ENCODE measurements around the gene C1orf185.
"Not testable (repeated sequence)": the region's sequence is repeated elsewhere in the genome, so short reads cannot be mapped to it uniquely, and the experiment has no call there.

The C1orf185 gene

GRCh38 chr1:51137696-51138095 is 35.7 kb downstream of the C1orf185 start:
- not testable (repeated sequence) for DNase-seq (ENCODE audit: low read depth)

DNA sequence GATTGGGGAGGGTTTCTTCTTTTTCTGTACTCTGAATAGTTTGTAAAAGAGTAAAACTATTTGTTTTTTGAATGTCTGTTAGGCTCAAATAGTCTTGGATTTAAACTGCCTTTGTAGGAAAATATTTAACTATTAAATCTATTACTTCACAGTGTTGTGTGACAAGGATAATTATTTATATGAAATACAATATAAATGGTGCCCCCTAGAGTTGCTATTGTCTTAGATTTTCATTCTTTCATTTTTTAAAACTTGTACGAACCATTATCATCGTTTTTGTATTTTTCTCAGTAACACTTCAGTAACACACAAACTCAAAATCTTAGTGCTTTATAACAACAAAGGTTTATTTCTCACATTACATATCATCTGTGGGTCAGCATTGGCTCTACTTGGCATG is 37.4 kb downstream of the C1orf185 start:
- DNase-seq (ENCODE audit: low read depth) = no peak

GRCh38 chr1:51147394-51147793 is 45.4 kb downstream of the C1orf185 start:
- no peak for DNase-seq (ENCODE audit: low read depth)

DNA sequence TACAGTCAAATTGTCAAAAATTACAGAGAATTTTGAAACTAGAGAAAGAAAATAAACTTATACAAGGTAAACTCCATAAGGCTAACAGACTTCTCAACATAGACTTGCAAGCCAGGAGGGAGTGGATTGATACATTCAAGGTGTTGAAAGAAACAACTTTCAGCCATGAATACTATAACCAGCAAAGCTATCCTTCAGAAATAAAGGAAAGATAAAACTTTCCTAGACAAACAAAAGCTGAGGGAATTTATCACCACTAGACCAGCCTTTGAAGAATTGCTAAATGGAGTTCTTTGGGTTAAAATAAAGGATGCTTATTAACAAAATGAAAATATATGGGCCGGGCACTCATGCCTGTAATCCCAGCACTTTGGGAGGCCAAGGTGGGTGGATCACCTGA is 52.7 kb downstream of the C1orf185 start:
- no peak for DNase-seq (ENCODE audit: low read depth)

DNA sequence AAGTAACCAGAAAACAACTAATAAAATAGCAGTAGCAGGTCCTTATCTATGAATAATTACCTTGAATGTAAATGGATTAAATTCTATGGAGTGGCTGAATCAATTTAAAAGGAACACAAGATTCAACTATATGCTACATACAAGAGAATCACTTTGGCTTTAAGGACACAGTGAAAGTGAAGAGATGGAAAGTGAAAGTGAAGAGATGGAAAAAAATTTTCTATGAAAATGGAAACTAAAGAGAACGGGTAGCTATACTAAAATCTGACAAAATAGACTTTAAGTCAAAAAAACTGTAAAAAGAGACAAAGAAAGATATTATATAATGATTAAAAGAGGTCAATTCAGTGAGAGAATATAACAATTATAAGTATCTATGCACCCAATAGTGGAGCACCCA is 54.7 kb downstream of the C1orf185 start:
- no peak for DNase-seq (ENCODE audit: low read depth)

DNA sequence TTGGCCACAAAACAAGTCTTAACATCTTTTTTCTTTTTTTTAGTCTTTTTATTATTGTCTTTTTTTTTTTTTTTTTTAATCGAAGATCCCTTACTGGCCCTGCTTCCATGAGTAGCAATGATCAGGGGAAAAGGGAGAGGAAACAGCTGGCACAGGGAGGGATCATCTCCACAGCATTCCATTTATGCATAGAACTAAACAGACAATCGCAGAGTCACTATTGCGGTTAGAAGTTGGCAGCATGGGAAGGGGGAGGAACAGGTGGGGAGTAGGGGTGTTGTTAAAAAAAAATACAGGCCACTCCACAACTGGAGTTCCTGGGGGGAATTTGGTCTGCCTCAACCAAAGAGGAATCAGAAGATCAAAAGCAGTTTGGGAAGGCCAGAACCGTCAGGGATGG is 55.4 kb downstream of the C1orf185 start:
- no peak for DNase-seq (ENCODE audit: low read depth)

- no peak for DNase-seq (ENCODE audit: low read depth)
Measured at GRCh38 chr1:51158263-51158662, 56.2 kb downstream of the C1orf185 start.

DNA sequence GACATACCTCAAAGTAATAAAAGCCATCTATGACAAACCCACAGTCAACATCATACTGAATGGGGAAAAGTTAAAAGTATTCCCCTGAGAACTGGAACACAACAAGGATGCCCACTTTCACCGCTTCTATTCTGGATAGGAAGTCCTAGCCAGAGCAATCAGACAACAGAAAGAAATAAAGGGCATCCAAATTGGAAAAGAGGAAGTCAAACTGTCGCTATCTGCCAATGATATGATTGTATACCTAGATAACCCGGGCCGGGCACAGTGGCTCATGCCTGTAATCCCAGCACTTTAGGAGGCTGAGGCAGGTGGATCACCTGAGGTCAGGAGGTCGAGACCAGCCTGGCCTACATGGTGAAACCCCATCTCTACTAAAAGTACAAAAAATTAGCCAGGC is 60.5 kb downstream of the C1orf185 start:
- DNase-seq (ENCODE audit: low read depth) = not testable (repeated sequence)

DNA sequence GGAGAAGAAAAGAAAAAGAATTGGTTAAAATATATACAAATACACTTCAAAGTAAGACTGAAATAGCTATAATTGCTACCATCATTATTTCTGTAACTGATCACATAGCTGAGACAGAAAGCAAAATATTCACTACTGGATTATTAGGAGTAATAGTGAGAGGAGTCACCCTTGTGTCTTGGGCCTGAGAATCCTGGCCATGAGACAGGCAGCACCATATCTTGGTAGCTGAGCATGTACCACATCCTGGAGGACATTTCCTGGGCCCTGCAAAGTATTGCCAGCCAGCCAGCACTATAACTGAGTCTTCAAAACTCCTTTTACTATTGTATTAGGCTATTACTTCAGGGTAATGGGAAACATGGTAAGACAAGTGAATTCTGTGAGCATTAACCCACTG is 63.5 kb downstream of the C1orf185 start:
- no peak for DNase-seq (ENCODE audit: low read depth)

DNA sequence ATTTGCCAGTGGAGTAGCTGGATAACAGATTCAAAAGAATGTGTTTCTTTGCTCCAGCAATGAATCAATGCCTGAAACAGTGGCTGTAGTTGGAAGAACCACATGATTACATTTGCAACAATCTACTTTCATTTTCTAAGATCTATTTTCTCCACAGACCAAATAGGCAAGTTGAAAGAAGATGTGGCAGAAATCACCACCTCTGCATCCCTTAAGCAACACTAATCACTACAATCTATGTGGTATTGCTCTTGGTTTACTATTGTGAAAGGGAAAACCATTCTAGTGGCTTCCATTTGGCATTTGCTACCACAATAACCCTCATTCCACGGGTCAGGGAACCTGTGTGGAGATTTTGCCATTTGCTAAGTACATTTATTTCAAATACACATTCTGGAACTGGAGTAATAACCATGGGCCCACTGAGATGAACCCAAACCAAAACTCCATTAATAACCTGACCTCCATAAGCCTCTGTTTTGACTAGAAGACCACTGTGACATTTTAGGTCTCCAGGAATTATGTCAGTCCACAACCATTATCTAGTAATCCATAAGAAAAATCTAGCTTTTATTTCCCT is 66.3 kb downstream of the C1orf185 start:
- DNase-seq (ENCODE audit: low read depth) = no peak

DNA sequence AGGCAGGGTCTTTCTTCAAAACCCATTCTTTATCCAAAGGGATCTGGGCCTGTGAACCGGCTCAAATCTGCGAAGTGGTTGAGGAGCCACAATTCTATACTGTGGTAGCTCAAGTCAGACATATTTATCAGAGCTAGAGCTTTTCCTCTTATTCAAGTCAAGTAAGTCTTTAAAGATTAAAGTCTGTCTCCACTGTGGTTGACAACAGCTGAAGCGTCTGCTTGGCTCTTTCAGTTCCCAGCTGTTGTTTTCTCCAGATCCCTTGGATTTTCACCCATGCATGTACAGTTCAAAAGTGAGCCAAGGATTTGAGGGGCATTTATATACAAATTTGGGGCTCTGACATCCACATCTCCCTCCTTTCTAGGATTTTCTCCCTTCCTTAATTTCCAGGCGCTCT is 66.9 kb downstream of the C1orf185 start:
- no peak for DNase-seq (ENCODE audit: low read depth)

DNA sequence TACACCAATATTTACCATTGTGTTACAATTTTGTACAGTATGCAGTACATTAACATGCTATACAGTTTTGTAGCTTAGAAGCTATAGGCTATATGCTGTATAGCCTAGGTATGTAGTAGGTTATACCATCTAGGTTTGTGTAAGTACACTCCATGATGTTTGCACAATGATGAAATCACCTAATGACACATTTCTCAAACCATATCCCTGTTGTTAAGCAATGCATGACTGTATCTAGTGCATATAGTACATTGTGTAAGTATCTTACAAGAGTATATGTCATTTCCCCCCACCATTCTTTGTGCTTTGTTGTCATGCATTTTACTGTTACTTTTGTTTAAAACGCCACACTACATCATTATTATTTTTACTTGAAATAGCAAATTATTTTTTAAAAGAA is 68.3 kb downstream of the C1orf185 start:
- no peak for DNase-seq (ENCODE audit: low read depth)

GRCh38 chr1:51172811-51173210 is 70.8 kb downstream of the C1orf185 start:
- DNase-seq (ENCODE audit: low read depth) = no peak

DNA sequence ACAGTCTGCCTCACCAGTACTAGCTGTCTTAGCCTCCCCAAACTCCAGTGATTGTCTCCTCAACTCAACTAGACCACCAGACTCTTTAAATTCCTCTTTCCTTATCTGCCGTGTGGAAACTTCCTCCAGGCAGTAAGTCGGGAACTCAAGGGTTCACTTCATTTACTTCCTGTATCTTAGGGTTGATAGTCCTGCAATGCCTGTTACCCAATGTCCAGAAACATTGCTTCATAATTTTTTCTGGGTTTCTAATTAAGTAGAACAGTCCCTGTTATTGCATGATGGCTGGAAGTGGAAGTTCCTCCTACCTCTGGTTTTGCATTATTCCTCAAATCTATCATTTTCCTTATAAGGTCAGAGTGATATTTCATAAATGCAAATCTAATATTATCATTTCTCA is 73.2 kb downstream of the C1orf185 start:
- no peak for DNase-seq (ENCODE audit: low read depth)

DNA sequence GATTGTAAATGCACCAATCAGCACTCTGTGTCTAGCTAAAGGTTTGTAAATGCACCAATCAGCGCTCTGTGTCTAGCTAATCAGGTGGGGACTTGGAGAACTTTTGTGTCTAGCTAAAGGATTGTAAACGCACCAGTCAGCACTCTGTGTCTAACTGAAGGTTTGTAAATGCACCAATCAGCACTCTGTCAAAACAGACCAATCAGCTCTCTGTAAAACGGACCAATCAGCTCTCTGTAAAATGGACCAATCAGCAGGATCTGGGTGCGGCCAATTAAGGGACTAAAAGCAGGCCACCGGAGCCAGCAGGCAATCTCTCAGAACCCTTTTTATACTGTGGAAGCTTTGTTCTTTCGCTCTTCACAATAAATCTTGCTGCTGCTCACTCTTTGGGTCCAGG is 76.0 kb downstream of the C1orf185 start:
- not testable (repeated sequence) for DNase-seq (ENCODE audit: low read depth)

DNA sequence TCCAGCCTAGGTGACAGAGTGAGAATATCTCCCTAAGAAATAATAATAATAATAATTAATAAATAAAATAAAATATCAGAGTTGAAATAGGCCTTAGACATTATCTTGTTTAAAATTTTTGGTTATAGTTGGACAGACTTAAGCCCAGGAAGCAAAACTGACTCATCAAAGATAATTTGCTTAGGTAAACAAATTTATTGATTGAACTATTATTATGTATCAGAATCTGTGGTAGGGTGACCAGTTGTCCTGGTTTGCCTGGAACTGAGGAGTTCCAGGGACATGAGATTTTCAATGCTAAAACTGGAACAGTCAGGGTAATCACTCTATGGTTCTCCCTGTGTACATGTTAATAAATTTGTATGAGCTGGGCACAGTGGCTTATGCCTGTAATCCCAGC is 86.2 kb downstream of the C1orf185 start:
- DNase-seq (ENCODE audit: low read depth) = no peak

DNA sequence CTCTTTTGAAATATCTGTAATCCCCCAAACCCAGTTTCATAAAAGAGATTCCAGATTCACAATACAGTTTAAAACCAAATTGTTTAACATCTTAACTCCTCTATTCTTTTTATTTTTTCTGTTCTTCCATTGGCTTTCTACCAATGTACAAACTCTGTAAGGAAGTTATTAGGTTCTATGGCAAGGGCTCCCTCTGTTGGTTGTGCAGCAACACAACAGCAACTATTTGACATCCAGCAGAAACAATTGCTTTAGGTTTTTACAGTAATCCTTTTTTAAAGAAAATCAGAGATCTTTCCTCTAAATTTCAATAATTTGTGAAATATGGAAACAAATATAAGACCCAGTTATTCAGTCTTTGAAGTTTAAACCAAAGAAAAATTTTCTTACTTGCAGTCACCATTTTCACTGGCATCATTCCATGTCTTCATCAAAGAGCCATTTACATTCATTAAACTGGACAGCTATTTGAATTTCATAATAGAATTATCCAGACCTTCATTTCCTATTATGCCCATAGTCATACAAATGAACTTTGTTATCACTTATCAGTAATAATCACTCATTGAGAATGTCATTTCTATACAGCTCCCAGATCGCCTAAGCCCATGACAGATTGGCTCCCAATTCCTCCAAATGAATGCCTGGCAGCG is 87.5 kb downstream of the C1orf185 start:
- DNase-seq (ENCODE audit: low read depth) = peak; percentile 18

GRCh38 chr1:51190961-51191360 is 88.9 kb downstream of the C1orf185 start:
- DNase-seq (ENCODE audit: low read depth) = no peak

GRCh38 chr1:51192213-51192843 is 90.3 kb downstream of the C1orf185 start:
- DNase-seq (ENCODE audit: low read depth) = peak; percentile 58

- no peak for DNase-seq (ENCODE audit: low read depth)
Measured at GRCh38 chr1:51193564-51193963, 91.5 kb downstream of the C1orf185 start.
